Suprapubic skin (tissue), 4 donors: Measurements from ENCODE around the gene CAVIN2. TPM values are rescaled to one million over a fixed set of nuclear protein-coding genes. Genes with fewer than 3 reads are reported as not detected.

ENCODE experiments used
- DNase-seq, 2 donors: peaks; one replicate each; pipeline ENCODE4 v3.0.0-alpha.2; 2019; ENCODE audit warnings: low spot score in 2 of 2
- H3K27ac ChIP-seq: fragments of 200-600 bp; sonication (generic); one replicate; pipeline ENCODE4 v1.5.1; 2019
- H3K27me3 ChIP-seq: fragments of 200-600 bp; sonication (generic); one replicate; pipeline ENCODE4 v1.5.1; 2019
- H3K36me3 ChIP-seq: fragments of 200-600 bp; sonication (generic); one replicate; pipeline ENCODE4 v1.5.1; 2019
- H3K4me1 ChIP-seq: fragments of 200-600 bp; sonication (generic); one replicate; pipeline ENCODE4 v1.5.1; 2019
- H3K4me3 ChIP-seq: fragments of 200-600 bp; sonication (generic); one replicate; pipeline ENCODE4 v1.5.1; 2019; ENCODE audit warnings: mild to moderate bottlenecking
- H3K9me3 ChIP-seq: fragments of 200-600 bp; sonication (generic); one replicate; pipeline ENCODE4 v1.5.1; 2019
- EP300 ChIP-seq: sonication (generic); formaldehyde crosslinking; IDR thresholded peaks from one replicate; pipeline ENCODE4 v1.6.1; 2017; ENCODE audit warnings: antibody characterized with exemption
- POLR2A ChIP-seq, 2 donors: fragments of 450-650 bp; IDR thresholded peaks; one replicate each; pipeline ENCODE4 v1.6.1; 2017; ENCODE audit warnings: antibody characterized with exemption in 2 of 2, mild to moderate bottlenecking in 2 of 2, moderate library complexity in 2 of 2
- POLR2AphosphoS5 ChIP-seq, 3 donors: sonication (generic); formaldehyde crosslinking; IDR thresholded peaks; one replicate each; pipeline ENCODE4 v1.6.1; 2017; ENCODE audit warnings: antibody characterized with exemption in 3 of 3
- WGBS: methylation state at CpG from one replicate; pipeline ENCODE4 v1.1.5; 2018; 5-methylcytosine and 5-hydroxymethylcytosine counted together
- total RNA-seq, 4 donors: library from RNA; depleted of rRNA; stranded (reverse); fragments of >200 nt; gene quantifications; one replicate each; pipeline ENCODE4 v1.1.0, GENCODE V29; 2016
- TF ChIP-seq, protein P1 (sequence below), 2 donors: fragments of 200-600 bp in 1 of 2; fragments of 450-650 bp in 1 of 2; sonication (generic) in 1 of 2; IDR thresholded peaks; one replicate each; pipeline ENCODE4 v1.5.1; 2016 to 2019; ENCODE audit warnings: antibody characterized with exemption in 2 of 2, mild to moderate bottlenecking in 1 of 2, moderate library complexity in 1 of 2

Gene CAVIN2
- total RNA-seq, 4 donors from 2014 or later: 3.8 to 12.9 (median 6.7) TPM

DNA sequence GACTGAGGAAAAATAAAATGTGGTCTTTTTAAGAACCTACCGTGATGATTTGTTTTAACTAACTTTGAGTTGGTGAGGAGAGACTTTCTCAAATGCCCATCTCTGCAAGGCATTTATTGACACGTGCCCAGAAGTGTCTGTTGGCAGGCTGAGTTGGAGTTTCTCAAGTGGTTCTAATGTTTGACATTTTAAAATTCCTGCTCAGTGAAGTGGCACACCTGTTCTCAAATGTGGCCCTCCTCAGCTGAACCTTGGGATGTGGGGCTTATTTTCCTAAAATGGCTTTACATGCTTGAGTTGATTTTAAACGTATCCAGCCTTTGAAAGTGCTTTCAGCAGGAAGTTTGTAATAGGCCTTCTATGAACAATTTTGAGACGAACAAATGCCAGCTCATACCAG, 876 bp upstream of the CAVIN2 start:
- TF ChIP-seq, protein P1, sequence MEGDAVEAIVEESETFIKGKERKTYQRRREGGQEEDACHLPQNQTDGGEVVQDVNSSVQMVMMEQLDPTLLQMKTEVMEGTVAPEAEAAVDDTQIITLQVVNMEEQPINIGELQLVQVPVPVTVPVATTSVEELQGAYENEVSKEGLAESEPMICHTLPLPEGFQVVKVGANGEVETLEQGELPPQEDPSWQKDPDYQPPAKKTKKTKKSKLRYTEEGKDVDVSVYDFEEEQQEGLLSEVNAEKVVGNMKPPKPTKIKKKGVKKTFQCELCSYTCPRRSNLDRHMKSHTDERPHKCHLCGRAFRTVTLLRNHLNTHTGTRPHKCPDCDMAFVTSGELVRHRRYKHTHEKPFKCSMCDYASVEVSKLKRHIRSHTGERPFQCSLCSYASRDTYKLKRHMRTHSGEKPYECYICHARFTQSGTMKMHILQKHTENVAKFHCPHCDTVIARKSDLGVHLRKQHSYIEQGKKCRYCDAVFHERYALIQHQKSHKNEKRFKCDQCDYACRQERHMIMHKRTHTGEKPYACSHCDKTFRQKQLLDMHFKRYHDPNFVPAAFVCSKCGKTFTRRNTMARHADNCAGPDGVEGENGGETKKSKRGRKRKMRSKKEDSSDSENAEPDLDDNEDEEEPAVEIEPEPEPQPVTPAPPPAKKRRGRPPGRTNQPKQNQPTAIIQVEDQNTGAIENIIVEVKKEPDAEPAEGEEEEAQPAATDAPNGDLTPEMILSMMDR (IDR thresholded peaks at IDR 0.05): no peak
- TF ChIP-seq POLR2A (IDR thresholded peaks at IDR 0.05): no peak
- no peak for TF ChIP-seq EP300
- no peak for TF ChIP-seq POLR2AphosphoS5 (IDR thresholded peaks at IDR 0.05)
- H3K4me1 ChIP-seq: peaks cover 28% of the 10 kb centered on the region
- peak overlapping the region; percentile 68 for H3K27ac ChIP-seq
- WGBS: 39% methylated on average over 4 of the region's 4 CpGs
- no peaks in the 10 kb centered on the region for H3K27me3 ChIP-seq
- H3K9me3 ChIP-seq: no peaks in the 10 kb centered on the region
- H3K4me3 ChIP-seq: no peak overlapping the region
- H3K36me3 ChIP-seq: no peaks in the 10 kb centered on the region
- DNase-seq: no peak

DNA sequence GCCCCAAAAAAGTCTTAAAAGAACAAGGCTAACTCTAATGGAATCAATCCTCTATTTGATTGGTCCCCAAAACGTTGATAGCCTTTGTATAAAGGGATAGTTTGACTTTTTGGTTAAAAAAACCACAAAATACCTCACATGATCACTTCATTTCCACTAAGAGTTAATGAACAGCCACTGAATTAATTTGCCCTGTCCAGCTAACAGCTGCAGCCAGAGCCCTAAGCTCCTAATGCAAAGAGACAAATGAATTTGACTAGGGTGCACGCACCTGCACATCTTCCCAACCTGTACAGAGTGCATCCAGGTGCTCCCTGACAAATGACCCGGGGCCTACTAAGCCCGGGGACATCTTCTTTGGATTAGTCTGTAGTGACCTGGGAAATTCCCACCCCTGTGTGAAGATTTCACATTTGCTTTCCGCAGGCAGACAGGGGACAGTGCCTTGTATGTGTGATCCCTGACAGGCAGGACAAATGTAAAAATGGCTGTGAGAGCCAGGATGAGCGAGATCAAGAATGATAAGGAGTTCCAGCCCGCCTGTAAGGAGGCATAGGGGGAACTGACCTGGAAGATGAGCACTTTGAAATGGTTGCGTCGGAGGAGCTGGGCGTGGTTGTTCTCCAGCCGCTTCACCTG, 893 bp downstream of the CAVIN2 start:
- H3K4me1 ChIP-seq: peaks cover 28% of the 10 kb centered on the region
- TF ChIP-seq POLR2AphosphoS5 (IDR thresholded peaks at IDR 0.05) (no peak), EP300 (no peak), POLR2A (IDR thresholded peaks at IDR 0.05) (no peak)
- TF ChIP-seq, protein P1 (IDR thresholded peaks at IDR 0.05): no peak
- H3K9me3 ChIP-seq: no peaks in the 10 kb centered on the region
- no peak for DNase-seq
- 73% methylated on average over 11 of the region's 11 CpGs for WGBS
- peak overlapping the region; percentile 68 for H3K27ac ChIP-seq
- H3K4me3 ChIP-seq: peak overlapping the region; percentile 48
- H3K27me3 ChIP-seq: no peaks in the 10 kb centered on the region
- no peaks in the 10 kb centered on the region for H3K36me3 ChIP-seq

DNA sequence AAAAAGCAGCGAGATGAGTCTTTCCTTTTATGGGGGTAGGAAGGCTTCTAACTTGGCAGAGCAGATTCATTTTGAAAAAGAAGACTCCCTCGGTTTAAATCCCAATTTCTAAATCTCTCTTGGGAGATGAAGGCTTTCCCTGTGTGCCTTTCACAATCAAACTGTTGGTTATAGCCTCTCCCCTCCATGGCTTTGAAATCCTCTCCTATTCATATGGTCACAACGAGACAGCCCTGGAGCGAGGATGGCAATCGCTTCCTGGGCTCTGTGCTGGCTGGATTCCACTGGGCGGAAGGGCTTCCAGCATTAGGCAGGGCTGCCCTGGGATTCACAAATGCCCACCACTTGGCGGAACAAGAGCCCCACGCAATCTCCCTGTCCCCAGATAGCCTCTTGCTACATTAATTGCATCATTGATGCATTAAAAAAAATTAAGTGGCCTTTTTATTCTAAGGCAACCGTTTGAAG, 1.6 kb downstream of the CAVIN2 start:
- Histone ChIP-seq H3K4me1 (peaks cover 28% of the 10 kb centered on the region), H3K9me3 (no peaks in the 10 kb centered on the region), H3K4me3 (peak overlapping the region; percentile 48), H3K36me3 (no peaks in the 10 kb centered on the region), H3K27me3 (no peaks in the 10 kb centered on the region), H3K27ac (peak overlapping the region; percentile 40)
- WGBS: 46% methylated on average over 8 of the region's 9 CpGs
- TF ChIP-seq POLR2AphosphoS5 (IDR thresholded peaks at IDR 0.05) (no peak), EP300 (no peak), POLR2A (IDR thresholded peaks at IDR 0.05) (no peak)
- TF ChIP-seq, protein P1 (IDR thresholded peaks at IDR 0.05): no peak
- DNase-seq: no peak

DNA sequence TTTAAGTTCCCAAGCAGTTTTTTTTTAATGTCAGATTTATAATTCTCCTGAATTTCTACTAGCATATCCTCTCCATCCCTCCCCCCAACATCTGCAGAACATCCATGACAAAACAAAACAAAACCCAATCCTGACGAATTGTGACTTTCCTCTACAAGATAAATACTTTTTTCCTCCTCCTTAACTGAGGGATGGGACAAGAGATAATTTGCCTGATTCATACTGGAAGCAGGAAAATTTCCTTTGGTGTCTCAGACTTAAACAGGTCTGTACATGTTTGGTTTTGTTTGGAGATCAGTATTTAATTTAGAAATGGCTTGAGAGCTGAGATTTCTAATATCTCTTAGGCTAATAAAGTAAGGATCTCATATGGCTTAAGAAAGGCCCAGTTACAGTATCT, 2.2 kb downstream of the CAVIN2 start:
- peak overlapping the region; percentile 48 for H3K4me3 ChIP-seq
- WGBS: 33% methylated on average over 1 of the region's 1 CpG
- no peaks in the 10 kb centered on the region for H3K9me3 ChIP-seq
- no peaks in the 10 kb centered on the region for H3K36me3 ChIP-seq
- H3K27me3 ChIP-seq: no peaks in the 10 kb centered on the region
- TF ChIP-seq POLR2AphosphoS5 (IDR thresholded peaks at IDR 0.05) (no peak), EP300 (no peak), POLR2A (IDR thresholded peaks at IDR 0.05) (no peak)
- TF ChIP-seq, protein P1 (IDR thresholded peaks at IDR 0.05): no peak
- no peak for DNase-seq
- peaks cover 28% of the 10 kb centered on the region for H3K4me1 ChIP-seq
- no peak overlapping the region for H3K27ac ChIP-seq

DNA sequence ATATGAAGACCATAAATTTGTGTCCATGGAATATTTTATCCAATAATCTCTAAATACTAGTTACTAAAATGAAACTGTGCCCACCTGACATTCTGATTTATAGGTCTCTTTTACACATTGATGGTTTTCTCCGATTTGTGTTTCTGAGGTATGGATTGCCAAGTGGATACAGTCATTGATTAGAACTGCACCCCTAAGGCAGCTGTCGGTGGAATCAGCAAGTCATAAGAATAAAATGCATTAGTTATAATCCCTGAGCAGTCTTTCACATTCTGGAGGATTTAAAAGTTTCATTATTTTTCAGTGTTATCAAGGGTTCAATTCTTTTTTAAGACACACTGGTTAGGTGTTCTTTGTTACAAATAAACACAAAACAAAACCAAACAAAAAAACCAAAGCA, 6.0 kb downstream of the CAVIN2 start:
- H3K4me3 ChIP-seq: no peak overlapping the region
- H3K36me3 ChIP-seq: no peaks in the 10 kb centered on the region
- H3K9me3 ChIP-seq: no peaks in the 10 kb centered on the region
- WGBS: 69% methylated on average over 2 of the region's 2 CpGs
- no peak for DNase-seq
- H3K27ac ChIP-seq: no peak overlapping the region
- TF ChIP-seq EP300 (no peak), POLR2AphosphoS5 (IDR thresholded peaks at IDR 0.05) (no peak)
- peaks cover 13% of the 10 kb centered on the region for H3K4me1 ChIP-seq
- H3K27me3 ChIP-seq: no peaks in the 10 kb centered on the region
